ENCODE data around the gene TESMIN.

- TF ChIP-seq, protein P1, sequence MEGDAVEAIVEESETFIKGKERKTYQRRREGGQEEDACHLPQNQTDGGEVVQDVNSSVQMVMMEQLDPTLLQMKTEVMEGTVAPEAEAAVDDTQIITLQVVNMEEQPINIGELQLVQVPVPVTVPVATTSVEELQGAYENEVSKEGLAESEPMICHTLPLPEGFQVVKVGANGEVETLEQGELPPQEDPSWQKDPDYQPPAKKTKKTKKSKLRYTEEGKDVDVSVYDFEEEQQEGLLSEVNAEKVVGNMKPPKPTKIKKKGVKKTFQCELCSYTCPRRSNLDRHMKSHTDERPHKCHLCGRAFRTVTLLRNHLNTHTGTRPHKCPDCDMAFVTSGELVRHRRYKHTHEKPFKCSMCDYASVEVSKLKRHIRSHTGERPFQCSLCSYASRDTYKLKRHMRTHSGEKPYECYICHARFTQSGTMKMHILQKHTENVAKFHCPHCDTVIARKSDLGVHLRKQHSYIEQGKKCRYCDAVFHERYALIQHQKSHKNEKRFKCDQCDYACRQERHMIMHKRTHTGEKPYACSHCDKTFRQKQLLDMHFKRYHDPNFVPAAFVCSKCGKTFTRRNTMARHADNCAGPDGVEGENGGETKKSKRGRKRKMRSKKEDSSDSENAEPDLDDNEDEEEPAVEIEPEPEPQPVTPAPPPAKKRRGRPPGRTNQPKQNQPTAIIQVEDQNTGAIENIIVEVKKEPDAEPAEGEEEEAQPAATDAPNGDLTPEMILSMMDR (conservative IDR thresholded peaks at IDR 0.05): no peak
- TF ChIP-seq ZFX (IDR thresholded peaks at IDR 0.05): no peak
Measured at GRCh38 chr11:68694431-68695297, 56.7 kb downstream of the TESMIN start.
